Anterior cingulate cortex (tissue), 58 donors: Measurements from ENCODE around the gene ITCH.
A peak's percentile ranks its signal among the peaks of the same experiment; 100 is the strongest.
"Not testable (repeated sequence)": the region's sequence is repeated elsewhere in the genome, so short reads cannot be mapped to it uniquely, and the experiment has no call there.

Experiments used
- DNase-seq, 58 donors: peaks; one replicate each; lab custom pipeline; 2025; lab: John Stamatoyannopoulos, UW

The ITCH gene

DNA sequence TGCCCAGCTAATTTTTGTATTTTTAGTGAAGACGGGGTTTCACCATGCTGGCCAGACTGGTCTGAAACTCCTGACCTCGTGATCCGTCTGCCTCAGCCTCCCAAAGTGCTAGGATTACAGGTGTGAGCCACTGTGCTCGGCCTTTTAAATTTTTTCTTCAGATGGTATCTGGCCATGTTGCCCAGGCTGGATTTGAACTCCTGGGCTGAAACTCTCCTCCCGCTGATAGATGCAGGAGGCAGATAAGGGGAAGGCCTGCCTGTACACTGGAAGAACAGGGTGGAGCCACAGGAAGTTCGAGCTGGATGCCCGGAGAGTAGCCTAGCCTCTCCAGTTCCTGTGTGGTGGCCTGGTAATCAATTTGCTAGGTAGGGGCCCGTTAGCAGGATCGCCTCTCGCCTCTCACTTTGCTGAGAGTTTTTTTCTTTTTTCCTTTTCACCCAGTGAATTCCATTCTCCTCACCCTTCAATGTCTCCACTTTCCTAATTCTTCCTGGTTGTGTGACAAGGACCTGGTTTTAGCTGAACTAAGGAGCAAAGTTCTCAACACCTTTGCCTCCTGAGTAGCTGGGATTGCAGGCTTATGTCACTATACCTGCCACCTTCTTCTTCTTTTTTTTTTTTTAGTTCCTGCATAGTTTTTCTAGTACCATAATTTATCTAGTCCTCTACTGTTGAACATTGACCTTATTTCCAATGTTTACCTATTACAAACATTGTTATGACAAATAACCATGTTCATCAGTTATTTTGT is 19.4 kb upstream of the ITCH start:
- DNase-seq, result no peak

DNA sequence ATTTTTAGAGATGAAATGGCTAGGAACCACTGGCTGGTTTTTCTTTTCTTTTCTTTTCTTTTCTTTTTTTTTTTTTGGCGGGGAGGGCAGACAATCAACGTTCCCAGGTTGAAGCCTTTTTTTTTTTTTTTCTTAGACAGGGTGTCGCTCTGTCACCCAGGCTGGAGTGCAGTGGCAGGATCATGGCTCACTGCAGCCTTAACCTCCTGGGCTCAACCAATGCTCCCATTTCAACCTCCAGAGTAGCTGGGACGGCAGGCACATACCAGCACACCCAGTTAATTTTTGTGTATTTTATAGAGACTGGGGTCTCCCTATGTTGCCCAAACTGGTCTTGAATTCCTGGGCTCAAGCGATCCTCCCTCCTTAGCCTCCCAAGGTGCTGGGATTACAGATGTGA is 18.8 kb upstream of the ITCH start:
- DNase-seq, result no peak

DNA sequence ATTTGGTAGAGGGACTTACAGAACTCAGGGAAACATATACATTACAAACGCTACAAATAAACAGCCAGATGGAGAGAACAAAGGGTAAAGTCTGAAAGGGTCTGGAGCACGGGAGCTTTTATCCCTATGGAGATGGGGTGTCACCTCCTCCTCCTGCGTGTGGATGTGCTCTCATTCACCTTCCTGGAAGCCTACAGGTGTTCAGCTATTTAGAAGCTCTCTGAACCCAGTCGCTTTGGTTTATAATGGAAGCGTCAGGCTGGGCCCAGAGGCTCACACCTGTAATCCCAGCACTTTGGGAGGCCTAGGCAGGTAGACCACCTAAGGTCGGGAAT is 17.7 kb upstream of the ITCH start:
- no peak for DNase-seq

GRCh38 chr20:34345839-34346532 is 17.1 kb upstream of the ITCH start:
- DNase-seq, result not testable (repeated sequence)

DNA sequence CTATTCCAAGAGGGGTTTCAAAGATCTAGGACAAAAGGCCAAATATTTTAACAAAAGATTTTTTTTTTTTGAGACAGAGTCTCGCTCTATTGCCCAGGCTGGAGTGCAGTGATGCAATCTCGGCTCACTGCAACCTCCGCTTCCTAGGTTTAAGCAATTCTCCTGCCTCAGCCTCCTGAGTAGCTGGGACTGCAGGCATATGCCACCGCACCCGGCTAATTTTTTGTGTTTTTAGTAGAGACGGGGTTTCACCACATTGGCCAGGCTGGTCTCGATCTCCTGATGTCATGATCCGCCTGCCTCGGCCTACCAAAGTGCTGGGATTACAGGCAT is 16.6 kb upstream of the ITCH start:
- DNase-seq, result not testable (repeated sequence)

- no peak for DNase-seq
Observed at GRCh38 chr20:34347571-34347970, 15.5 kb upstream of the ITCH start.

DNA sequence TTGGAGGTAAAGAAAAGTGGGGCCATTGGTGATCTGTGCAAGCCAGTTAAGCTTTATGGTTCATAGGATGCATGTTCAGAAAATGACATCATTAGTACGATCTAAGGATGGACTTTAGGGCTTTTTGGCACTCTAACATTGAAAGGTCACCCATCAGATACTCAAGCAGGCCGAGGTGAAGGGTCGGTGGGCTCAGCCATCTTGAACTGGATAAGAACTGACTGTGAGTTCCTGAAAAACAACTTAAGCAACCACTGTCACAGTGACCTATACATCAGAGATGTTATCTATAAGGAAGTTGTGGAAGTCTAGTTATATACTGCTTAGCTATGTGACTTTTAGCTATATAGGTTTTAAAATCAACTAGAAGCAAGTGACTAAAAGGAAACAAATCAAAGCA is 13.0 kb upstream of the ITCH start:
- DNase-seq, result no peak

- DNase-seq, result not testable (repeated sequence)
Observed at GRCh38 chr20:34353467-34353866, 9.6 kb upstream of the ITCH start.

DNA sequence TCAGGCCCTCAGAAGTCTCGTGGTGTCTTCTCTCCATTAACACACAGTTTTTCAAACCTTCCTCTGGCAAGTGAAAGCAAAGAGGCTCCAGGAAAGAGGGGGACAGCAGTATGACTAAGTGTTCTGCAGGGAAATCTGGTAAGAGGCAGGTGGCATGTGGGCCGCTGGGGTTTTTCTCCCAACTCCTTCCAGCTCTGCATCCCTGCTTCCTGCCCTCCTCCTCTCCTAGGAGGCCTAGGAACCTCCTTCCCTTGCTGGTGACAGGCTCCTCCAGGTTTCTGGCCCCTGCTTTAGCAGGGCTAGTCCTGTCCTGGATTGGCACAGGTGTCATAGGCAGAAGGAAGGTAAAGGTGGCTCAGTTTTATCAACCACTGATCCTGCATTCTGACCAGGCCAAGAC is 7.6 kb upstream of the ITCH start:
- peak in 28 of 58 donors; percentile 2 to 64 (median 26) for DNase-seq

- not testable (repeated sequence) for DNase-seq
Observed at GRCh38 chr20:34359729-34360128, 3.3 kb upstream of the ITCH start.

- peak in 1 of 58 donors; percentile 11 for DNase-seq
Observed at GRCh38 chr20:34362502-34363061, 491 bp upstream of the ITCH start.

- DNase-seq, result peak in 11 of 58 donors; percentile 3 to 74 (median 48)
Observed at GRCh38 chr20:34363465-34364222, 571 bp downstream of the ITCH start.

- DNase-seq, result no peak
Observed at GRCh38 chr20:34364223-34364506, 1.1 kb downstream of the ITCH start.

- no peak for DNase-seq
Observed at GRCh38 chr20:34365765-34366213, 2.7 kb downstream of the ITCH start.

DNA sequence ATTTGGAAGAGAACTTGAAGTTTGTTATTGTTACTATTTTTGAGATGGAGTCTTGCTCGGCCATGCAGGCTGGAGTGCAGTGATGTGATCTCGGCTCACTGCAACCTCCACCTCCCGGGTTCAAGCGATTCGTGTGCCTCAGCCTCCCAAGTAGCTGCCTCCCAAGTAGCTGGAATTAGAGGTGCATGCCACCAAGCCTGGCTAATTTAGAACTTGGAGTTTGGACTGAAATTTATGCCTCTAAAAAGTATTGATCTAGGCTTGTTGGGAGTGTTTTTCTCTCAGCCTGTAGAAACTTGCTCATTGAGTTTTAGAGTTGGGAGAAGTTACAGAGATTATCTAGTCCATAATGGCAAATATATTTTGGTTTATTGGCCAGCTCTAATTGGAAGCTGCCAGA is 4.1 kb downstream of the ITCH start:
- no peak for DNase-seq

DNA sequence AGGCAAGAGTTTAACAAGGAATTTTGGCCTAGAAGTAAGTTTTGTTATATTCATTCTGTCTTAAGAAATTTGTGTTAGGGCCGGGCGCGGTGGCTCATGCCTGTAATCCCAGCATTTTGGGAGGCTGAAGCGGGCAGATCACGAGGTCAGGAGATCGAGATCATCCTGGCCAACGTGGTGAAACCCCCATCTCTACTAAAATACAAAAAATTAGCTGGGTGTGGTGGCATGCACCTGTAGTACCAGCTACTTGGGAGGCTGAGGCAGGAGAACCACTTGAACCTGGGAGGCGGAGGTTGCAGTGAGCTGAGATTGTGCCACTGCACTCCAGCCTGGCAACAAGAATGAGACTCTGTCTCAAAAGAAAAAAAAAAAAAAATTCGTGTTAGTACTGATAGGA is 4.8 kb downstream of the ITCH start:
- not testable (repeated sequence) for DNase-seq

DNA sequence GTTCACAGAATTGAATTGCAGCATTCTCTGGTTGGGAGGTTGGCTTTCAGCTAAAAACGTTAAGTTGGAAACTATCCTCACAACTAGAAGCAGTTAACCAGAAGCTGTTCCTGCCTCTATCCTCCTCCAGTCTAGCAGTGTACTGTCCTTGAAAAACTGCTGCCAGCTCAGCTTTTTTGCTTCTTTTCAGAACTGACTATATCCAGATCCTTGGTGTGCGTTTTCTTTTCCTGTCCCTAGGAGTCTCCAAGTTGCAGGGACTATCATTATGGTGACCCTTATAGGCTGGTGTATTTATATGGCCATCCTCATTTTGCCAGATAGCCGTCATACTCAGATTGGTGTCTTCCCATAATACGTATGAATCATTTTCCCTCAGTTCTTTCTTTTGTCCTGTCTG is 5.5 kb downstream of the ITCH start:
- peak in 1 of 58 donors; percentile 8 for DNase-seq

DNA sequence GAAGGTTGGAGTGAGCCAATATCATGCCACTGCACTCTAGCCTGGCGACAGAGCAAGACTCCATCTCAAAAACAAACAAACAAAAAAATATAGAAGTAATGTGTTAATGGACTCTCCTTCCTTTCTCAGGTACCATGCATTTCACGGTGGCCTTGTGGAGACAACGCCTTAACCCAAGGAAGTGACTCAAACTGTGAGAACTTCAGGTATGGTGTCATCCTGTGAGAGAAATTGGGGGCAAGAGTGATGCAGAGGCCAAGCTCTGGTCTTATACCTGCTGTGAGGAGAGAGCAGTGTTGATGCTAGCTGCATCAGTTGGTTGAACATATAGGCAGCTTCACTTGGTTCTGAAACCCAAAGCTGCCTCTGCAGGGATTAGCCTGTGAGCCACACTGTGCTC is 6.2 kb downstream of the ITCH start:
- no peak for DNase-seq

GRCh38 chr20:34370062-34370461 is 7.0 kb downstream of the ITCH start:
- no peak for DNase-seq

GRCh38 chr20:34373445-34373844 is 10.4 kb downstream of the ITCH start:
- DNase-seq, result no peak

GRCh38 chr20:34374209-34374760 is 11.2 kb downstream of the ITCH start:
- DNase-seq, result no peak
